ENCODE measurements around the gene ZFC3H1.

The ZFC3H1 gene

GRCh38 chr12:71641390-71641789 lies 22.3 kb downstream of the ZFC3H1 start:
- no peak overlapping the region for H3K27ac ChIP-seq (replicated peaks)
- DNase-seq (ENCODE audit: low read depth in 1 of 2, low spot score in 1 of 2), result no peak
- no peak for TF ChIP-seq POLR2AphosphoS5 (IDR thresholded peaks at IDR 0.05; ENCODE audit: low read depth)
- no peak for TF ChIP-seq SPI1 (IDR thresholded peaks at IDR 0.05; ENCODE audit: borderline replicate concordance, low read depth)
- TF ChIP-seq GABPA (IDR thresholded peaks at IDR 0.05; ENCODE audit: low read depth), result no peak
- no peak for TF ChIP-seq CTCF (IDR thresholded peaks at IDR 0.05; ENCODE audit: insufficient read depth, low read length)
- TF ChIP-seq REST (IDR thresholded peaks at IDR 0.05; ENCODE audit: insufficient replicate concordance, low read depth), result no peak
- no peak overlapping the region for H3K4me3 ChIP-seq (replicated peaks; ENCODE audit: insufficient read depth, low read length)
- no peaks in the 10 kb centered on the region for H3K27me3 ChIP-seq (ENCODE audit: insufficient read depth, poor library complexity, severe bottlenecking)

- TF ChIP-seq CTCF (IDR thresholded peaks at IDR 0.05; ENCODE audit: insufficient read depth, low read length), result no peak
- TF ChIP-seq POLR2AphosphoS5 (IDR thresholded peaks at IDR 0.05; ENCODE audit: low read depth), result no peak
- no peak for TF ChIP-seq SPI1 (IDR thresholded peaks at IDR 0.05; ENCODE audit: borderline replicate concordance, low read depth)
- TF ChIP-seq REST (IDR thresholded peaks at IDR 0.05; ENCODE audit: insufficient replicate concordance, low read depth), result no peak
- no peak for TF ChIP-seq GABPA (IDR thresholded peaks at IDR 0.05; ENCODE audit: low read depth)
- H3K4me3 ChIP-seq (replicated peaks; ENCODE audit: insufficient read depth, low read length), result no peak overlapping the region
- no peak for DNase-seq (ENCODE audit: low read depth in 1 of 2, low spot score in 1 of 2)
- H3K27ac ChIP-seq (replicated peaks), result no peak overlapping the region
- H3K27me3 ChIP-seq (ENCODE audit: insufficient read depth, poor library complexity, severe bottlenecking), result no peaks in the 10 kb centered on the region
These were observed 23.3 kb downstream of the ZFC3H1 start for GRCh38 chr12:71640316-71640715.

GRCh38 chr12:71639341-71639760 lies 24.3 kb downstream of the ZFC3H1 start:
- Histone ChIP-seq H3K4me3 (replicated peaks; ENCODE audit: insufficient read depth, low read length) (no peak overlapping the region), H3K27ac (replicated peaks) (no peak overlapping the region), H3K27me3 (ENCODE audit: insufficient read depth, poor library complexity, severe bottlenecking) (no peaks in the 10 kb centered on the region)
- DNase-seq (ENCODE audit: low read depth in 1 of 2, low spot score in 1 of 2), result no peak
- TF ChIP-seq GABPA (IDR thresholded peaks at IDR 0.05; ENCODE audit: low read depth), result no peak
- TF ChIP-seq POLR2AphosphoS5 (IDR thresholded peaks at IDR 0.05; ENCODE audit: low read depth), result no peak

GRCh38 chr12:71638499-71638898 lies 25.1 kb downstream of the ZFC3H1 start:
- TF ChIP-seq GABPA (IDR thresholded peaks at IDR 0.05; ENCODE audit: low read depth) (no peak), CTCF (IDR thresholded peaks at IDR 0.05; ENCODE audit: insufficient read depth, low read length) (no peak), REST (IDR thresholded peaks at IDR 0.05; ENCODE audit: insufficient replicate concordance, low read depth) (no peak), SPI1 (IDR thresholded peaks at IDR 0.05; ENCODE audit: borderline replicate concordance, low read depth) (no peak), POLR2AphosphoS5 (IDR thresholded peaks at IDR 0.05; ENCODE audit: low read depth) (no peak)
- no peak for DNase-seq (ENCODE audit: low read depth in 1 of 2, low spot score in 1 of 2)
- no peak overlapping the region for H3K4me3 ChIP-seq (replicated peaks; ENCODE audit: insufficient read depth, low read length)
- no peak overlapping the region for H3K27ac ChIP-seq (replicated peaks)
- no peaks in the 10 kb centered on the region for H3K27me3 ChIP-seq (ENCODE audit: insufficient read depth, poor library complexity, severe bottlenecking)

Data from HL-60 (cell line).